Upper lobe of right lung (tissue), 1 donor: ENCODE data around the gene CALU. TPM values are rescaled to one million over a fixed set of nuclear protein-coding genes. Genes with fewer than 3 reads are reported as not detected.

Source experiments
- ATAC-seq: fragments of 200-7000 bp; cut with Tn5 transposase; one replicate; pipeline ENCODE4 v1.9.1; 2020; ENCODE audit warnings: mild to moderate bottlenecking, moderate library complexity
- DNase-seq: peaks from one replicate; pipeline ENCODE4 v3.0.0-alpha.2; 2020
- H3K27ac ChIP-seq: fragments of 200-600 bp; one replicate; pipeline ENCODE4 v1.8.0; 2022
- H3K27me3 ChIP-seq: fragments of 200-600 bp; one replicate; pipeline ENCODE4 v1.8.0; 2022; ENCODE audit warnings: mild to moderate bottlenecking
- H3K36me3 ChIP-seq: fragments of 200-600 bp; one replicate; pipeline ENCODE4 v1.8.0; 2022
- H3K4me1 ChIP-seq: fragments of 200-600 bp; one replicate; pipeline ENCODE4 v1.8.0; 2022
- H3K4me3 ChIP-seq: fragments of 200-600 bp; one replicate; pipeline ENCODE4 v1.8.0; 2022; ENCODE audit warnings: mild to moderate bottlenecking
- H3K9me3 ChIP-seq: fragments of 200-600 bp; one replicate; pipeline ENCODE4 v1.8.0; 2022
- CTCF ChIP-seq: fragments of 200-600 bp; IDR thresholded peaks from one replicate; pipeline ENCODE4 v1.8.0; 2022; ENCODE audit warnings: antibody characterized with exemption
- intact Hi-C: fragments of 100-400 bp; cut with DNase I; formaldehyde crosslinking; loops from one replicate; pipeline ENCODE4 v1.11.0; 2022
- total RNA-seq: library from RNA; stranded (reverse); fragmentation: NEBNext Ultra II Directional; extraction: Animal tissue kit (Norgen Biotek cat#: 25700); gene quantifications from one replicate; pipeline ENCODE4 v1.2.1, GENCODE V29; 2021
- donor health status: DM: no; HTN: yes; CAD: no; lungs with severe emphysema.

CALU gene
- total RNA-seq, 1 donor from 2014 or later: 100 TPM

GRCh38 chr7:128732521-128733277, 6.5 kb upstream of the CALU start:
- Histone ChIP-seq H3K27ac (no peak overlapping the region), H3K4me1 (no peaks in the 10 kb centered on the region), H3K36me3 (no peaks in the 10 kb centered on the region), H3K9me3 (no peaks in the 10 kb centered on the region), H3K27me3 (no peaks in the 10 kb centered on the region), H3K4me3 (no peak overlapping the region)
- ATAC-seq (no peak), DNase-seq (no peak)
- no peak for TF ChIP-seq CTCF
- intact Hi-C loops: no loop called here

- intact Hi-C loops: no loop called here
- no peak for ATAC-seq
- H3K27me3 ChIP-seq: no peaks in the 10 kb centered on the region
- peaks cover 3% of the 10 kb centered on the region for H3K4me1 ChIP-seq
- no peak for TF ChIP-seq CTCF
- no peak overlapping the region for H3K27ac ChIP-seq
- no peaks in the 10 kb centered on the region for H3K9me3 ChIP-seq
- DNase-seq: no peak
- no peaks in the 10 kb centered on the region for H3K36me3 ChIP-seq
- no peak overlapping the region for H3K4me3 ChIP-seq
Measured at GRCh38 chr7:128733278-128733645, 5.9 kb upstream of the CALU start.

GRCh38 chr7:128734890-128735289, 4.3 kb upstream of the CALU start:
- intact Hi-C loops: no loop called here
- no peaks in the 10 kb centered on the region for H3K36me3 ChIP-seq
- ATAC-seq (no peak), DNase-seq (no peak)
- H3K27me3 ChIP-seq: no peaks in the 10 kb centered on the region
- no peak for TF ChIP-seq CTCF
- no peak overlapping the region for H3K4me3 ChIP-seq
- H3K27ac ChIP-seq: no peak overlapping the region
- no peaks in the 10 kb centered on the region for H3K9me3 ChIP-seq
- peaks cover 6% of the 10 kb centered on the region for H3K4me1 ChIP-seq

- H3K27ac ChIP-seq: no peak overlapping the region
- peaks cover 11% of the 10 kb centered on the region for H3K4me1 ChIP-seq
- no peak for TF ChIP-seq CTCF
- no peaks in the 10 kb centered on the region for H3K27me3 ChIP-seq
- no peaks in the 10 kb centered on the region for H3K36me3 ChIP-seq
- no peak overlapping the region for H3K4me3 ChIP-seq
- intact Hi-C loops: no loop called here
- ATAC-seq: no peak
- DNase-seq: no peak
- H3K9me3 ChIP-seq: no peaks in the 10 kb centered on the region
Measured at GRCh38 chr7:128735436-128735835, 3.7 kb upstream of the CALU start.

- H3K9me3 ChIP-seq: no peaks in the 10 kb centered on the region
- H3K4me1 ChIP-seq: peaks cover 25% of the 10 kb centered on the region
- H3K27me3 ChIP-seq: no peaks in the 10 kb centered on the region
- no peak overlapping the region for H3K4me3 ChIP-seq
- no peak for TF ChIP-seq CTCF
- DNase-seq: no peak
- intact Hi-C loops: no loop called here
- H3K36me3 ChIP-seq: no peaks in the 10 kb centered on the region
- no peak for ATAC-seq
- no peak overlapping the region for H3K27ac ChIP-seq
Measured at GRCh38 chr7:128737441-128737840, 1.7 kb upstream of the CALU start.
